ENCODE data around the gene RAP2B.

GRCh38 chr3:153176197-153176596 is 14.2 kb downstream of the RAP2B start:
- TF ChIP-seq POLR2A (IDR thresholded peaks at IDR 0.05) (no peak), CTCF (IDR thresholded peaks at IDR 0.05) (no peak)
